Hematopoietic multipotent progenitor cell treated with erythropoietin and hydrocortisone succinate and interleukin-3 and kit ligand, for 4 days (in vitro differentiated cells): Measurements from ENCODE around the gene PAX4.

Source experiments
- DNase-seq: peaks from one replicate; pipeline ENCODE4 v3.0.0-alpha.2; 2015

The PAX4 gene

DNA sequence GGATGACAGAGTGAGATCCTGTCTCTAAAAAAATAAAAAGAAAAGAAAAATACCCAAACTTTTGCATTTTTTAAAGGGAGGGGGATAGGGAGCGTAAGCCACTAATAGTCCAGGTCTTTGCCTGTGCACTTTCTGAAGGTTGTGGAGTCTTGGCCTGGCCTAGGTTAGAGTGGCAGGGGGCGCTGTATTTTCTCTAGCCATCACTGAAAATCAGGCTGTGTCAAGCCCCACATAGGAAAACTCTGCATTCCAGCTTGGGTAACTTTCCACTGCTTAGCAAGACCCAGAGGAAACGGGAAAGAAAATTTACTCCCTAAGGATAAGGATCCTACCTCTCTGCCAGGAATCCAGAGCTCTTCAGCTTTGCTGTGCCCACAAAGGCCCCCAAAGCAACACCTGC lies 10.5 kb upstream of the PAX4 start:
- DNase-seq, result no peak

DNA sequence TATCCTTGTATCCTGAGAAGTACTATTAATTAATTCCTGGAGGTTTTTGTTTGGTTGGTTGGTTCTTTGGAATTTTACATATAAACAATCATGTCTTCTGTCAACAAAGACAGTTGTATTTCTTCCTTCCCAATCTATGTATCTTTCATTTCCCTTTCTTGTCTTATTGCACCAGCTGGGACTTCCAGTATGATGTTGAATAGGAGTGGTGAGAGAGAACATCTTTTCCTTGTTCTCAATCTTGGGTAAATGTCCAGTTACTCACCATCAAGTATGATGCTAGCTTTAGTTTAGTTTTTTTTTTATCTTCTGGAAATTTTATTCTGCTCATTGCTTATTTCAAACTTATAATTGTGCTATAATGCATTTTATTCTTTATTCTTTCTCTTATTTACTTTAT lies 7.4 kb upstream of the PAX4 start:
- no peak for DNase-seq

DNA sequence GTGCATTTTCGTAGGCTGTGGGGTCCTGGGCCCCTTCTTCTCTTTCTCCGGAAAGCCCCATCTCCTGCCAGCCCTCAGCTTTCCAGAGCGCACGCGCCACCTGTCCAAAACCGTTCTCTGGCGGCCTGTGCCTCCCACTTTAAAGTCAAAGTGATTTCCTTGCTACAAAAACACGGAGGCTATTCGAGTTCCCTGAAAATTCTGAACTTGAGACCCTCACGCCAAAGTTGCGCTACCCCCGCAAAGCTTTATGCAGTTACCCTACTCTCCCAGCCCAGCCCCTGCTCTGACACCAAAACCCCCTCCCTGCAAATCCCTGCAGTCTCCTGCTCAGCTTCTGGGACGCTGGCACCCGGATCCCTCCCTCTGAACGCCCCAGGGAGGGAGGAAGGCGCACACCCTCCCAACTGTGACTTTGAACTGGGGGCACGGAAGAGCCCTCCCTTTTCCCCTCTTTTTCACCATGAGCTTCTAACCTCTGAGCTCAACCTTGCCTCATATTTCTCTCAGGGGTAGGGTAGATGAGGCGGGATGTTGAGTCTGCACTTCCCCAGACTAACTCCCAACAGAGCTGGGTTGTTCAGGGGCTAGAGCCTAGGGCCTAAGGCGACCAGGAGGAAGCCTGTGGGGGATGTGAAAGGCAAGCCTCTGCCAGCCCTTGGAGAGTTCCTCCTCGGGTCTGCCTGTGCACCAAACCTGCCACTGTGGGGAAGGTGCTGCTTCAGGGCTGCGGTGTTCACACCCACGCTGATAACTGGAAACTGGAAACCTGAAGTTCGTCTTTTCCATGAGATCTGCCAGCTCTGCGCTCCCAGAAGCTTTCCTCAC lies 2.7 kb upstream of the PAX4 start:
- peak; percentile 4 for DNase-seq

DNA sequence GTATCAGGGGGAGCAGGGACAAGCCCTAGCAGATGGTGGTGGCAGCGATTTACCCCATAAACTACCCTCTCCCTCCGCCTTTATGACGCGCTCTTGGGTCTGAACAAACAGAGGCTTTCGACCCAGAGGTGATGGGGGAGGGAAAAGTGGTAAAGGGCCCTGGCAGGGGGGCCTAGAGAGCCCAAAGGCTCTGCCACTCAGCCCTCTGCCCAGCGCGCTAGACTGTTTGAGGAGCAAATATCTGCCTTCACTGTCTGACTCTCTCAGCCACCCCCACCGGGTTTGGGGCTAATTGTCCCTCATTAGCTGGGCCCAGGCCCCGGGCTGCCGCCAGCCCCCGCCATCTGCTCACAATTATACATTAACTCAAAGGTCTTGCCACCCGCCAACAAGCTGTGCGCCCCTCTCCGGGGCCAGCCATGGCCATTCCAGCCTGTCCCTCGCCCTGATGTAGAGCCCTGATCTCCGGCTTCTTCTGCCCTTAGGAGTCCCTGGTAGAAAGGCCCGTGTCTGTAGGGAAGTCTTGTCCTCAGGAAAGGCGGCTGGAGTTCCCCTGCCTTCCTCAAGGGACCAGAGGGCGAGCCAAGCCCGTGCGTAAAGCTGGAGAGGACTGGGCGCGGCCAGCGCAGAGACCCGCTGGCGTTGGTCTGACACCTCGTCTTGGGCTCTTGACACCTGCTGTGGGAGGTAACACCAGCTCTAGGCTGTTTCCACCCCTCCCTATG lies 1.9 kb upstream of the PAX4 start:
- no peak for DNase-seq

DNA sequence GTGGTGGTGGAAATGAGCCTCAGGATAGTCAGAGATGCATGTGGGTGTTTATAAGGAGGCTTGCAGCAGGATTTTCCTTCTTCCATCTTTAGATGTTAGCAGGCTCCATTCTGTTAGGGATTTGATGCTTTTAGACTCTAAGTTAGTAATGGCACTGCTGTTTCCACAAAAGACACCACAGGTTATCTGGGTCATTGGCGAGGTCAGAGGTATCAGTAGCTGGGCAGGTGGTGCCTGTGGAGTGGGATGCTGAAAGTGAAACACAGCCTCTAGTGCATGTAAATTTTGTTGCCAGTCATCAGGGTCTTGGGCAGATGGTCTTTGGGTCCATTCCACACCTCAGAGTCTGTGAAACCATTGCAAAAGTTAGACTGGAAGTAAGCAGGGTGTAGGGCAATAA lies 833 bp upstream of the PAX4 start:
- DNase-seq, result no peak

DNA sequence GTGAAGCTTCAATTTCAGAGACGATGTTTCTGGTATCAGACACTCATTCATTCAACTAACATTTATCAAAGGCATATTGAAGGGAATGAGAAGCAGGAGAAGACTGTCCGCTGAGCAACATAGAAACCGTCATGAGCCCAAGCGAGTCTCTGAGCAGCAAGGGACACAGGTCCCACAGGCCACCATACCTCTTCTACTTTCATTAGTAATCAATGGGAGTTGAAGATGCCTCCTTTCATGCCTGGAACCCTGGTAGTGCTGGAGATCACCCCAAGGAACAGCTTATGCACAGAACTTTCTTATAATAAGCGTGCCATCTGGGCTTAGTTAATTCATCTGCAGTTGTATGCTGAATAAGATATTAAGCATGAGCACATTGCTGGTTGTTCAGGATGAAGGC lies 1.2 kb downstream of the PAX4 start:
- no peak for DNase-seq

DNA sequence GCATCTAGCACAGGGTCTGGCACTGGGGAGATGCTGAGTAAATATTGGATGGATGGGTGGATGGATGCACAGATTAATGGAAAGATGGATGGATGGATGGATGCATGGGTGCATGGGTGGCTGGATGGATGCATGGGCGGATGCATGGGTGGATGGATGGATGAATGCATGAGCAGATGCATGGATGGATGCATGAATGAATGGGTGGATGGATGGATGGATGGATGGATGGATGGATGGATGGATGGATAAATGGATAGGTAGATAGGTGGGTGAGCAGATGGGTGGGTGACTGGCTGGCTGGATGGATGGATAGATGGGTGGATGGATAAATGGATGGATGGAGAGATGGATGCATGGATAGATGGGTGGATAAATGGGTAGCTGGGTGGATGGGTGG lies 5.7 kb downstream of the PAX4 start:
- DNase-seq, result no peak

DNA sequence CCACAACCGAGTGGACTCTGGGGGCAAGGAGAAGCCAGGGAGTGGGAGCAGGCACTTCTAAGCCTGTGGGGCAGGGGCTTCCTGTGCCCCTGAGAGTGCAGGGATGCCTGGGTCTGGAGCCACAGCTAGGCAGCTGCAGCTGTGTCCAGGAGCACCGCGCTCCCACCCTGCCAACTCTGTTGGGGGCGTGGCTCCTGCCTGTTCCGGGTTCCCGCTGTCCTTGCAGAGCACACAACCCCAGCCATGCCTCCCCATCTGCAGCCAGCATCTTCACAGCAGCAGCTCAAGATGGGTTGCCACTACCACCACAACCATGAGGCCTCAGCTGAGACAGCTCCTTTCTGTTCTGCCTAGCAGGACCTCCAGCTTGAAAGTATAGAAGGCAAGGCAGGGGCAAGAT lies 8.6 kb downstream of the PAX4 start:
- DNase-seq, result no peak

DNA sequence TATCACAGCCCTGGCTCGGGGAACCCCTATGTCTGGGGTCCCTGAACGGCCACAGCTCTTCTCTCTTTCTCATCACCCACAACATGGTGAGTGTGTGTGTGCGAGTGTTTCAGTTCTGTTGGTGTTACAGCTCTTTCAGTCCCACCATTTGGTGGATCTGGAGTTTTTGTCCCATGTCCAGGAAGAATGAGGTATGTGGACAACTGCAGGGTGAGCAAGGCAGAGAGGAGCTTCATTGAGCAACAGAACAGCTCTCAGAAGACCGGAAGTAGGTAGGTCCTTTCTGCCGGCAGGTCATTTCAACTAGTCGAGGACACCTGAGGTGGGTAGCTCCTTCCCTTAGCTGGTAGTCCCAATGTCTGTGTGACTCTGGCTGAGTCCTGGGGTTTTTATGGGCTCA lies 9.5 kb downstream of the PAX4 start:
- no peak for DNase-seq

DNA sequence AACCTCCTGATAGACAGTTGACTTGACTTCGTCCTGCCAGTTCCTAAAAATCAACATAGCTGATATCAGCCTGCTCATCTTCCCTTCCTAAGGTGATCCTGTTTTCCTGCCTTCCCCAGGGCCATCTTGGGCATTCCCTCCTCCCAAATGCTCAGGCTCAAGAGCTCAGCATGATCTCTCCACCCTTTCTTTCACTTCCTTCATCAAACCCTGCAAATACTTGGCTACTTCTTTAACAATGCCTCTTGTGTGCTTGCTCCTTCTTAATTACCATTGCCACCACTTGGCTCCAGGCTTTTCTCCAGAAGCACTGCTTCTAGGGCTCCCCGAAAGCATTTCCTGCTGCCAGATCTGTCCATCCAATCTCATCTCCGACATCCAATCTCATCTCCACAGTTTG lies 17.1 kb downstream of the PAX4 start:
- DNase-seq, result no peak

DNA sequence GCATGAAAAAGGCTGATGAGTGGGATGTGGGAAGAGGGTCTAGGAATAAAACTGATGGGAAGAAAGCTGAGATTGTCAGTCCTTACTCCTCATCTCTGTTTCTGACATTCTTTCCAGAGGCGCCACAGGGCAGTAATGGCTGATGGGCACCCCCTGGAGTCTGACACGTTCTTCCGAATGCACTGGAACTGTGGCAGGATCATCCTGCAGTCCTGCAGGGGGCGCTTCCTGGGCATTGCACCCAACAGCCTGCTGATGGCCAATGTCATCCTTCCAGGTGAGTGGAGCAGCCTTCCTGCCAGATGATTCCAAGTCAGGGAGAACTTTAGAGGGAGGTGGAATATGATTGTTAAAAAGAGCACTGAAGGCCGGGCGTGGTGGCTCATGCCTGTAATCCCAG lies 19.6 kb downstream of the PAX4 start:
- DNase-seq, result peak; percentile 26

DNA sequence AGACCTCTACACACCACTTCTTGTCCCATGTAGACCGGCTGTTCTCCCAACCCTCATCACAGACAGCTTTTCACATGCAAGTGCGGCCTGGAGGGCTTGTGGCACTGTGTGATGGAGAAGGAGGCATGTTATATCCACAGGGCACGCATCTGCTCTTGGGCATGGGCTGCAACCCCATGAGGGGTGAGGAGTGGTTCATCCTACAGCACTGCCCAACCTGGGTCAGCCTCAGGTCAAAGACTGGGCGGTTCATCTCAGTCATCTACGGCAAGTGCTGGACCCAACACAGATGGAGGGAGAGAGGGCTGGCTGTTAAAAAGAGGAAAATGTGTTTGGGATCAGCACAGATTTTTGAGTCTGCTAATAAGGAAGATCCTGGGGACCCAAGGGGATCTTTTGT lies 22.2 kb downstream of the PAX4 start:
- no peak for DNase-seq

DNA sequence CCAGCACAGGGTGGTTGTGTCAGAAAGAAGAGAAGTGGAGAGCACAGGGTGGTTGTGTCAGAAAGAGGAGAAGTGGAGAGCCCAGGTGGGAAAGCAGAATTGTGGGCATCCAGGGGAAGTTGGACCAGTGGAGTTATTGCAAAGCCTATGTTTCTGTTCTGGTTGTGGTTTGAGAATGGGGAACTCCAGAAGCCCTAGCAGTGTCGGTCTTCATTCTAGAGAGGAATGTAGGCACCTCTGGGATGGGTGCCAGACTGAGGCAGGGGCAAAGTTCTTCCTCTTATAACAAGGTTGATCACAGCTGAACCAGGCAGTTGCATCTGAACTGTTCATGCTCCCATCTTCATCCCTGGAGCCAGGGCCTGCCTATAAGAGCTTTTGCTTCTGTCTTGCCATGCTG lies 23.5 kb downstream of the PAX4 start:
- DNase-seq, result peak; percentile 82

DNA sequence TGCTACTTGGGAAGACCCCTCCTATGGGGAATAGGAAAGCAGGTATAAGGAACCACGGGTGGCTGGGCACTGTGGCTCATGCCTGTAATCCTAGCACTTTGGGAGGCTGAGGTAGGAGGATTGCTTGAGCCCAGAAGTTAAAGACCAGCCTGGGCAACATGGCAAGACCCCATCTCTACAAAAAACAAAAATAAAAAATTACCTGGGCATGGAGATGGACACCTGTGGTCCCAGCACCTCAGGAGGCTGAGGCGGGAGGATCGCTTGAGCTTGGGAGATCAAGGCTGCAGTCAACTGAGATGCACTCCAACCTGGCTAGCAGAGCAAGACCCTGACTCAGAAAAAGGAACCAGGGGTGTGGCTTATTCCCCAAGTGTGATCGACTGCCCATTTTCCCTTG lies 25.4 kb downstream of the PAX4 start:
- DNase-seq, result no peak

DNA sequence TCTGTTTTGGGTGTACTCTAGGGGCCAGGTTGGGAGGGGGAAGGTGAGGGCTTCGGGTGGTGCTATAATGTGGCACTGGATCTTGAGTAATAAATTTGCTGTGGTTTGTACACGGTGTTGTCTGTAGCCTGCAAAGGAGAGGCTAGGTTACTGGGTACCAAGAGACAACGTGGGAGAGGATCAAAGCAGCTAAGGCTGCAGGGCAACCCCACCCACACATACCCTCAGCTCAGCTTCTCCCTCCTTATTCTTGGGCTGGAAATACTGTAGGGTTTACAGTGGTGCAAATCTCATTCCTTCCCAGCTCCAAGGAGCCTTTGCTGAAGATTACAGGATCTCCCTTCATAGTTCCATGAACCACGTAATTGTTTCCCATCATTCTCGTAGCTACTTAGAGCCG lies 26.4 kb downstream of the PAX4 start:
- DNase-seq, result no peak

DNA sequence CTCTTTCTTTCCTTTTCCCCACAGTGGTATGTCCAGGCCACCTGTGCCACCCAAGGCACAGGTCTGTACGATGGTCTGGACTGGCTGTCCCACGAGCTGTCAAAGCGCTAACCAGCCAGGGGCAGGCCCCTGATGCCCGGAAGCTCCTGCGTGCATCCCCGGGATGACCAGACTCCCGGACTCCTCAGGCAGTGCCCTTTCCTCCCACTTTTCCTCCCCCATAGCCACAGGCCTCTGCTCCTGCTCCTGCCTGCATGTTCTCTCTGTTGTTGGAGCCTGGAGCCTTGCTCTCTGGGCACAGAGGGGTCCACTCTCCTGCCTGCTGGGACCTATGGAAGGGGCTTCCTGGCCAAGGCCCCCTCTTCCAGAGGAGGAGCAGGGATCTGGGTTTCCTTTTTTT lies 26.8 kb downstream of the PAX4 start:
- DNase-seq, result no peak

DNA sequence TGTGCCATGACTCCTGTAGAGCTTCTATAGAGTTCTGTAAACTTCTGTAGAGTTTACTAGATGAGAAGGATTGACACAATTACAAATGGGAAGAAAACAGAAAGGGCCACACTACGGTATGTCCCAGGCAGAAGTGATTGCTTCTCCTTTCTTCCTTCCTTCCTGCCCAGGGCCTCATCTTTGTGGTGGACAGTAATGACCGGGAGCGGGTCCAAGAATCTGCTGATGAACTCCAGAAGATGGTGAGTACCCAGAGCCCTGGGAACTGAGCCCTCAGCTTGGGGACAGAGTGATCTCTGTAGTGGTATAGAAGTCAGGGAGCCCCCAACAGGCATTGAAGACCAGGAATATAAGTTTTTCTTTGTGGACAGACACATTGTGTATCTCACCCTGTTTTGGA lies 28.0 kb downstream of the PAX4 start:
- no peak for DNase-seq

DNA sequence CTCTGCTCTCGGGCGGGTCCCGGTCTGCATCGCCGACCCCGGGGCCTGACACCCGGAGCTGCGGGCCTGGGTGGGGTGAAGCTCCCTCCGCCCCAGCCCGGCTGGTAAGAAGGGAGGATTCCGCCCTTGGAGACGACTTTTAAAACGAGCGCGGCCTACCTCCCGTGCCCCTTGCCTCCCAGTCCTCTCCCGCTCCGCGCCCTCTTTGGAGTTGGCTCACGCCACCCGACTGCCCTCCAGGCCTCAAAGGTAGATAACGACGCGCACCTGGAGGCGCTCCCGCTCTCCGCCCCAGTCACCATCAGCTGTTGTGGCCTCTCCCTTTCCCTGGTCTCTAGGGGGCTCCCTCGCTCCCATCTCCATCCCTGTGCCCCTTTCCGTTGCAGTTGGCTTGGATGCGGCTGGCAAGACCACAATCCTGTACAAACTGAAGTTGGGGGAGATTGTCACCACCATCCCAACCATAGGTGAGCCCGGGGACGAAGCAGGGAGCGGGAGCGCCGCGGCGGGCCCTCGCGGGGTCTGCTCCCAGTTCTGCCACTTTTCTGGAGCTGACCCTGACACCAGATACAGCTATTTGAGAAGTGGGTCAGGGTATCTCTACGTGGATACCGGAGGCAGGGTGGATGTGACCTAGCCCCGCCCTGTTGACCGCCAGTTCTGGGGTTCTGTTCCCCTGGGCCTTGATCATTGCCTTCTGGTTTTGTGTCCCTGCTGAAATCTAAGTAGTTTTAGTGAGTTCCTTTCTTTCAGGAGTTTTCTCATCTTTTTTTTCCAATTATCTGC lies 29.1 kb downstream of the PAX4 start:
- DNase-seq, result peak; percentile 56

DNA sequence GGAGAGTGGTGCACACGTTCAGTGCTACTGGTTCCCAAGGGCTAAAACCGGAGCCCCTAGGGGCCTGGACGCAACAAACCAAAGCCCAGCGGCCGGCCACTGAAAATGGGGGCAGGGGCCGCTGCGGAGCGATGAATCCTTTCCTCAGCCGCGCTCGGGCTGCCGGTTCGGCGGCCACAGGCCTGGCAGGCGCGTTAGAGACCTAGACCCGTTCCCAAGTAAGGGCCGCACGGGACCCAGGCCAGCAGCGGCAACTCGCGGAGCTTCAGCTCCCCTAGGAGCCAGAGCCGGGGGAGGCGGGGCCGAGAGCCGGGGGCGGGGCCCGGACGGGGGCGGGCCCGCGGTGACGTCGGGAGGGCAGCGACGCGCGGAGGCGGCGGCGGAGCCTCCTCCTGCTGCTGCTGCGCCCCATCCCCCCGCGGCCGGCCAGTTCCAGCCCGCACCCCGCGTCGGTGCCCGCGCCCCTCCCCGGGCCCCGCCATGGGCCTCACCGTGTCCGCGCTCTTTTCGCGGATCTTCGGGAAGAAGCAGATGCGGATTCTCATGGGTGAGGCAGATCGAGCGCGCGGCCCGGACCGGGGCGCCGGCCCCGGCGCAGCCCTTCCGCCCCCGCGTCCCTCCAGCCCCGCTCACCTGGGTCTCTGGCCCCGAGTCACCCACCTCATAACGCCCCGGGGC lies 29.8 kb downstream of the PAX4 start, which contains the start of gene ARF5:
Gene ARF5 (plus strand): TSS at position 393 of the 678 bp plus-strand sequence. CDS start 88 bp downstream, at position 481.
- peak; percentile 92 for DNase-seq

DNA sequence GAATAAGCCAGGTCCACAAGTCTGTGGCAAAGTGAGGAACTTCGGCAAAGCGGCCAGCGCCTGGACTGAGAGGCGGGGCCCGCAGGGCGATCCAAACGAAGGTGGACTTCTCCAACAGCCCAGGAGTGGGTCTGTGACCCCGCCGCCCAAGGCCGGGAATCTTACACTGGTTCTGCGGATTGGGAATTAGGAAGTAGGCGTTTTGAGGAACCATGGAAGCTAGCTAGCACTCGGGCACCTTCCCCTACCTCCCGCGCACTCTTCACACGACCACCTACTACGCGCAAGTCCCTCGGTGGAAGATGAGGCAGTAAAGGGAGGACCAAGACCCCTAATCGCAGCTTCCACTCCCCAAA lies 30.3 kb downstream of the PAX4 start:
- DNase-seq, result no peak

DNA sequence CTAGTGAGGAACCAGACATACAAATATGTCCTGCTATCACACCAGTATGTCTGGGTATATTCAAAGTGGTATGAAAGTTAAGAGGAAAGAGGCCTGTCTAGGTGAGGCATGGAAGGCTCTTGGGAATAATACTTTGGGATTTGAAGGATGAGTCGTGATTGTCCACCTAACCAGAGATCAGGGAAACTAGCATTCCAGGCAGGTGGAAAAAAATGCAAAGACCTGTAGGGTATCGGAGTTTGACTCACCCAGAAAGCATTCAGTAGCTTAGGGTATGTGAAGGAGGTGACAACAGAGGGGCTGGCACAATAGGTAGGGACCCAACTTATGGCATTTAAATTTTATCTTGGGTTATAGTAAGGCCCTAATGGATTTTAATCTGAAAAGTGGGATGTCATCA lies 31.6 kb downstream of the PAX4 start:
- no peak for DNase-seq

DNA sequence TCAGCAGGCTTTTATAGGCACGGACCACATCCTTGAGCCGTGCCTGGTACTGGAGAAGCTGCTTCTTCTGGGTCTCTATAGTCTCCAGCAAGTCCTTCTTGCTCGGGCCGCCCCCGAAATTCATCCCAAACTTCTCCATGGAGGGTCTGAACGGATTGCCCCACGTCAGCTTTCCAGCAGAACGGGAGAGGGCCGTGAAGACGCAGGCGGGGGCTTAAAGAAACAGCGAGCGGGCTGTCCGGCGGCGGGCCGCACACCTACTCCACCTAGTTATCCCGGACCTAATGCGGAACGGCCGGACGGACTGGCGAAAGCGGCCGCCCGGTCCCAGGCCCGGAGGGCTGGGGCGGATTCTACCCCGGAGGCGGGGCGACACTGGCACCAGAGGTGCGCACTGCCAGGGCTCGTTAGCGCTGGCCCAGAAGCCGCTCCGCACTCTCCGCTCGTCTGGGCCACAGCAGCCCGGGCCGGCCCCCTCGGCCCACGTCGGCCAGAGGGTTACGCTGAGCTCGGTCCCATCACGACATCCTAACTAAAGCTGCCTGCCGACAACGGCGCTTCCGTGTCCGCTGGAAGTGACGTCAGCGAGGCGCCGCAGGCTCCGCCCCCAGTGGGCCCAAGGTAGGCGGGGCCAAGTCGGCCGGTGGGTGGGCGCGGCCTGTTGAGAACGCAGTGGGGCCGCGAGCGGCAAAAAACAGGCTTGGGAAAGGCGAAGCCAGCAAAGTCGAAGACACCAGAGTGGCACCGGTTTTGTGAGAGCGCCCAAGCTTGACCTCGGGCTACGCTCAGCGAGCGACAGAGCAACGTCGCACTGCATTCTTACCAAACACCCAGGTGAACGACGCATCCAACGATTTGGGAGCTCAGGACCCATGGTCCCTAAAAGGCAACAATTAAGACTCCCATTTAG lies 32.6 kb downstream of the PAX4 start, which contains the start of gene GCC1:
Gene GCC1 (minus strand): TSS at position 553 of the 910 bp plus-strand sequence. CDS start 414 bp downstream, at position 139.
- DNase-seq, result peak; percentile 95
